ENCODE data around the gene RING1.
"Not testable (repeated sequence)": the region's sequence is repeated elsewhere in the genome, so short reads cannot be mapped to it uniquely, and the experiment has no call there.

RING1 gene

GRCh38 chr6:33216117-33216649 is 7.9 kb downstream of the RING1 start:
- H3K27me3 ChIP-seq (ENCODE audit: insufficient read depth, poor library complexity, severe bottlenecking) = peaks cover 3% of the 10 kb centered on the region
- no peak overlapping the region for H3K27ac ChIP-seq (replicated peaks)
- no peak for DNase-seq (ENCODE audit: low read depth in 1 of 2, low spot score in 1 of 2)
- TF ChIP-seq, protein P1, sequence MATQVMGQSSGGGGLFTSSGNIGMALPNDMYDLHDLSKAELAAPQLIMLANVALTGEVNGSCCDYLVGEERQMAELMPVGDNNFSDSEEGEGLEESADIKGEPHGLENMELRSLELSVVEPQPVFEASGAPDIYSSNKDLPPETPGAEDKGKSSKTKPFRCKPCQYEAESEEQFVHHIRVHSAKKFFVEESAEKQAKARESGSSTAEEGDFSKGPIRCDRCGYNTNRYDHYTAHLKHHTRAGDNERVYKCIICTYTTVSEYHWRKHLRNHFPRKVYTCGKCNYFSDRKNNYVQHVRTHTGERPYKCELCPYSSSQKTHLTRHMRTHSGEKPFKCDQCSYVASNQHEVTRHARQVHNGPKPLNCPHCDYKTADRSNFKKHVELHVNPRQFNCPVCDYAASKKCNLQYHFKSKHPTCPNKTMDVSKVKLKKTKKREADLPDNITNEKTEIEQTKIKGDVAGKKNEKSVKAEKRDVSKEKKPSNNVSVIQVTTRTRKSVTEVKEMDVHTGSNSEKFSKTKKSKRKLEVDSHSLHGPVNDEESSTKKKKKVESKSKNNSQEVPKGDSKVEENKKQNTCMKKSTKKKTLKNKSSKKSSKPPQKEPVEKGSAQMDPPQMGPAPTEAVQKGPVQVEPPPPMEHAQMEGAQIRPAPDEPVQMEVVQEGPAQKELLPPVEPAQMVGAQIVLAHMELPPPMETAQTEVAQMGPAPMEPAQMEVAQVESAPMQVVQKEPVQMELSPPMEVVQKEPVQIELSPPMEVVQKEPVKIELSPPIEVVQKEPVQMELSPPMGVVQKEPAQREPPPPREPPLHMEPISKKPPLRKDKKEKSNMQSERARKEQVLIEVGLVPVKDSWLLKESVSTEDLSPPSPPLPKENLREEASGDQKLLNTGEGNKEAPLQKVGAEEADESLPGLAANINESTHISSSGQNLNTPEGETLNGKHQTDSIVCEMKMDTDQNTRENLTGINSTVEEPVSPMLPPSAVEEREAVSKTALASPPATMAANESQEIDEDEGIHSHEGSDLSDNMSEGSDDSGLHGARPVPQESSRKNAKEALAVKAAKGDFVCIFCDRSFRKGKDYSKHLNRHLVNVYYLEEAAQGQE (IDR thresholded peaks at IDR 0.05; ENCODE audit: insufficient replicate concordance, low read depth) = no peak
- TF ChIP-seq SPI1 (IDR thresholded peaks at IDR 0.05; ENCODE audit: borderline replicate concordance, low read depth) (no peak), GABPA (IDR thresholded peaks at IDR 0.05; ENCODE audit: low read depth) (no peak), POLR2AphosphoS5 (IDR thresholded peaks at IDR 0.05; ENCODE audit: low read depth) (no peak)
- TF ChIP-seq, protein P2, sequence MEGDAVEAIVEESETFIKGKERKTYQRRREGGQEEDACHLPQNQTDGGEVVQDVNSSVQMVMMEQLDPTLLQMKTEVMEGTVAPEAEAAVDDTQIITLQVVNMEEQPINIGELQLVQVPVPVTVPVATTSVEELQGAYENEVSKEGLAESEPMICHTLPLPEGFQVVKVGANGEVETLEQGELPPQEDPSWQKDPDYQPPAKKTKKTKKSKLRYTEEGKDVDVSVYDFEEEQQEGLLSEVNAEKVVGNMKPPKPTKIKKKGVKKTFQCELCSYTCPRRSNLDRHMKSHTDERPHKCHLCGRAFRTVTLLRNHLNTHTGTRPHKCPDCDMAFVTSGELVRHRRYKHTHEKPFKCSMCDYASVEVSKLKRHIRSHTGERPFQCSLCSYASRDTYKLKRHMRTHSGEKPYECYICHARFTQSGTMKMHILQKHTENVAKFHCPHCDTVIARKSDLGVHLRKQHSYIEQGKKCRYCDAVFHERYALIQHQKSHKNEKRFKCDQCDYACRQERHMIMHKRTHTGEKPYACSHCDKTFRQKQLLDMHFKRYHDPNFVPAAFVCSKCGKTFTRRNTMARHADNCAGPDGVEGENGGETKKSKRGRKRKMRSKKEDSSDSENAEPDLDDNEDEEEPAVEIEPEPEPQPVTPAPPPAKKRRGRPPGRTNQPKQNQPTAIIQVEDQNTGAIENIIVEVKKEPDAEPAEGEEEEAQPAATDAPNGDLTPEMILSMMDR (IDR thresholded peaks at IDR 0.05; ENCODE audit: insufficient read depth, low read length) = no peak
- H3K4me3 ChIP-seq (replicated peaks; ENCODE audit: insufficient read depth, low read length) = no peak overlapping the region

DNA sequence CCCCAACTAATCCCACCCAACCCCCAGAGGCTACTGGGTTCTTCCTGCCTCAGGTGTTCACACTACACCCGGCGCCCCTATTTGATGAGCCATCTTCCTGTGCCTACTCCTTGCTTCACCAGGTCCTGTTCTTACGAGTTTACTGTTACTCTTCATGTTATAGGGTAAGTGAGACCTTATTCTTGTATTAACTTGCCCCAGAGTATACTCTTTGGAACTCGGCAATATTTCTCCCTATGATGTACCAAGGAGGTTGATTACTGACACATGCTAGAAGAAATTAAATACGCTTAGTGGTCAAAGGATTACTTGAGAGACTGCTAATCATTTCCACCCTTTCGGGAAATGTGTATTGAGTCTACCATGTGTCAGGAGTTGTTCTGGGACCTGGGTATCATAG is 8.9 kb downstream of the RING1 start:
- H3K27me3 ChIP-seq (ENCODE audit: insufficient read depth, poor library complexity, severe bottlenecking) = peaks cover 3% of the 10 kb centered on the region
- H3K4me3 ChIP-seq (replicated peaks; ENCODE audit: insufficient read depth, low read length) = no peak overlapping the region
- no peak for DNase-seq (ENCODE audit: low read depth in 1 of 2, low spot score in 1 of 2)
- no peak for TF ChIP-seq GABPA (IDR thresholded peaks at IDR 0.05; ENCODE audit: low read depth)
- no peak for TF ChIP-seq SPI1 (IDR thresholded peaks at IDR 0.05; ENCODE audit: borderline replicate concordance, low read depth)
- TF ChIP-seq, protein P1 (IDR thresholded peaks at IDR 0.05; ENCODE audit: insufficient replicate concordance, low read depth) = no peak
- TF ChIP-seq POLR2AphosphoS5 (IDR thresholded peaks at IDR 0.05; ENCODE audit: low read depth) = no peak
- TF ChIP-seq, protein P2 (IDR thresholded peaks at IDR 0.05; ENCODE audit: insufficient read depth, low read length) = no peak
- H3K27ac ChIP-seq (replicated peaks) = no peak overlapping the region

GRCh38 chr6:33217681-33218080 is 9.4 kb downstream of the RING1 start:
- Histone ChIP-seq H3K27me3 (ENCODE audit: insufficient read depth, poor library complexity, severe bottlenecking) (peaks cover 3% of the 10 kb centered on the region), H3K27ac (replicated peaks) (no peak overlapping the region), H3K4me3 (replicated peaks; ENCODE audit: insufficient read depth, low read length) (no peak overlapping the region)
- DNase-seq (ENCODE audit: low read depth in 1 of 2, low spot score in 1 of 2) = no peak
- TF ChIP-seq SPI1 (IDR thresholded peaks at IDR 0.05; ENCODE audit: borderline replicate concordance, low read depth) (no peak), GABPA (IDR thresholded peaks at IDR 0.05; ENCODE audit: low read depth) (no peak), POLR2AphosphoS5 (IDR thresholded peaks at IDR 0.05; ENCODE audit: low read depth) (no peak)
- TF ChIP-seq, protein P1 (IDR thresholded peaks at IDR 0.05; ENCODE audit: insufficient replicate concordance, low read depth) = no peak
- TF ChIP-seq, protein P2 (IDR thresholded peaks at IDR 0.05; ENCODE audit: insufficient read depth, low read length) = no peak

DNA sequence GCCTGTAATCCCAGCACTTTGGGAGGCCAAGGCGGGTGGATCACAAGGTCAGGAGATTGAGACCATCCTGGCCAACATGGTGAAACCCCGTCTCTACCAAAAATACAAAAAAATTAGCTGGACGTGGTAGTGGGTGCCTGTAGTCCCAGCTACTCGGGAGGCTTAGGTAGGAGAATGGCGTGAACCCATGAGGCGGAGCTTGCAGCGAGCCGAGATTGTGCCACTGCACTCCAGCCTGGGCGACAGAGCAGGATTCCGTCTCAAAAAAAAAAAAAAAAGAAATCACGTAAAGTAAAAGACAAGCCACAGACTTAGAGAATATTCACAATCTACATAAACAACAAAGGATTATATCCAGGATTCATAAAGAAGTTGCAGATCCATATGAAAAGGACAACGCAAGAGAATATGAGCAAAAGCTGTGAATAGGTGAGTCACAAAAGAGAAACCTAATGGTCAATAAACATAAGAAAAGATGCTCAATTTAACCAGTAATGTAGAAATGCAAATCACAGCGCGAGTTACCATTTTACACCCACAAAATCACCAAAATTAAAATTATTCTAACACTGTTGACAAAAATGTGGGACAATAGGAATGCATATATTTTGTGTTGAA is 18.3 kb downstream of the RING1 start:
- not testable (repeated sequence) for DNase-seq (ENCODE audit: low read depth in 1 of 2, low spot score in 1 of 2); H3K27ac ChIP-seq (replicated peaks); H3K4me3 ChIP-seq (replicated peaks; ENCODE audit: insufficient read depth, low read length); H3K27me3 ChIP-seq (ENCODE audit: insufficient read depth, poor library complexity, severe bottlenecking)

Measured in HL-60 (cell line).